Osteoblast (primary cell): Measurements from ENCODE around the gene GFRA1. TPM values are rescaled to one million over a fixed set of nuclear protein-coding genes. Genes with fewer than 3 reads are reported as not detected.

ENCODE experiments used
- DNase-seq: peaks from one replicate; pipeline ENCODE4 v3.0.0; 2011; ENCODE audit warnings: low spot score, mixed read lengths; ENCODE audit not compliant: insufficient read length; ENCODE audit errors: missing footprints
- H2AFZ ChIP-seq: 2 replicates; pipeline ENCODE4 v1.6.0; 2011; ENCODE audit warnings: mild to moderate bottlenecking, low read length
- H3K27ac ChIP-seq: 2 replicates; pipeline ENCODE4 v1.5.1; 2011; ENCODE audit warnings: mild to moderate bottlenecking, low read depth, low read length, moderate library complexity
- H3K27me3 ChIP-seq: 2 replicates; pipeline ENCODE4 v1.6.0; 2012; ENCODE audit warnings: mild to moderate bottlenecking, control low read depth, inconsistent platforms, low read length, moderate library complexity; ENCODE audit not compliant: insufficient read depth
- H3K36me3 ChIP-seq: 2 replicates; pipeline ENCODE4 v1.5.1; 2011; ENCODE audit warnings: mild to moderate bottlenecking, low read length, control low read depth, moderate library complexity; ENCODE audit not compliant: insufficient read depth
- H3K4me1 ChIP-seq: 2 replicates; pipeline ENCODE4 v1.5.1; 2011; ENCODE audit warnings: mild to moderate bottlenecking, low read length, control low read depth, moderate library complexity; ENCODE audit not compliant: insufficient read depth
- H3K4me2 ChIP-seq: 2 replicates; pipeline ENCODE4 v1.6.0; 2011; ENCODE audit warnings: mild to moderate bottlenecking, low read length; ENCODE audit not compliant: insufficient read depth
- H3K4me3 ChIP-seq: fragments of 200-600 bp; sonication (generic); 3 replicates; pipeline ENCODE4 v1.5.1; 2012; ENCODE audit warnings: mild to moderate bottlenecking, low read length, inconsistent platforms; ENCODE audit not compliant: insufficient read depth
- H3K79me2 ChIP-seq: 2 replicates; pipeline ENCODE4 v1.6.0; 2012; ENCODE audit warnings: mild to moderate bottlenecking, low read length, control low read depth, inconsistent platforms; ENCODE audit not compliant: insufficient read depth
- H3K9me3 ChIP-seq: 2 replicates; pipeline ENCODE4 v1.5.1; 2011; ENCODE audit warnings: low read depth, low read length, control low read depth
- H4K20me1 ChIP-seq: 2 replicates; pipeline ENCODE4 v1.6.0; 2012; ENCODE audit warnings: mild to moderate bottlenecking, low read length, control low read depth; ENCODE audit not compliant: insufficient read depth
- CTCF ChIP-seq: IDR thresholded peaks from 2 replicates; pipeline ENCODE4 v1.5.1; 2011; ENCODE audit warnings: mild to moderate bottlenecking, low read depth, low read length, moderate library complexity; ENCODE audit errors: extremely low read depth
- total RNA-seq: library from RNA; depleted of rRNA; stranded (reverse); fragments of >200 nt; gene quantifications from 2 replicates; pipeline ENCODE4 v1.2.3, GENCODE V29; 2012

The GFRA1 gene
- total RNA-seq, 1 donor, result 76.0 TPM

GRCh38 chr10:116139886-116140285 is 133.1 kb downstream of the GFRA1 start:
- no peaks in the 10 kb centered on the region for H3K4me1 ChIP-seq
- TF ChIP-seq CTCF, result no peak
- no peak overlapping the region for H3K4me3 ChIP-seq
- no peaks in the 10 kb centered on the region for H3K9me3 ChIP-seq
- H3K4me2 ChIP-seq, result no peak overlapping the region
- H3K27me3 ChIP-seq, result no peaks in the 10 kb centered on the region
- no peaks in the 10 kb centered on the region for H3K36me3 ChIP-seq
- no peak overlapping the region for H2AFZ ChIP-seq
- no peak overlapping the region for H3K27ac ChIP-seq
- H4K20me1 ChIP-seq, result no peaks in the 10 kb centered on the region
- H3K79me2 ChIP-seq, result no peaks in the 10 kb centered on the region
- DNase-seq, result no peak

GRCh38 chr10:116138897-116139296 is 134.1 kb downstream of the GFRA1 start:
- H3K27ac ChIP-seq, result no peak overlapping the region
- H3K4me1 ChIP-seq, result no peaks in the 10 kb centered on the region
- no peaks in the 10 kb centered on the region for H3K9me3 ChIP-seq
- H3K36me3 ChIP-seq, result no peaks in the 10 kb centered on the region
- no peak for TF ChIP-seq CTCF
- H3K79me2 ChIP-seq, result no peaks in the 10 kb centered on the region
- no peak overlapping the region for H3K4me3 ChIP-seq
- no peaks in the 10 kb centered on the region for H3K27me3 ChIP-seq
- no peak overlapping the region for H2AFZ ChIP-seq
- H4K20me1 ChIP-seq, result no peaks in the 10 kb centered on the region
- no peak overlapping the region for H3K4me2 ChIP-seq
- DNase-seq, result no peak

- TF ChIP-seq CTCF, result no peak
- Histone ChIP-seq H3K79me2 (no peaks in the 10 kb centered on the region), H4K20me1 (no peaks in the 10 kb centered on the region), H3K4me2 (no peak overlapping the region), H3K27me3 (no peaks in the 10 kb centered on the region), H3K27ac (no peak overlapping the region), H2AFZ (no peak overlapping the region), H3K36me3 (no peaks in the 10 kb centered on the region), H3K4me1 (no peaks in the 10 kb centered on the region), H3K4me3 (no peak overlapping the region), H3K9me3 (no peaks in the 10 kb centered on the region)
- DNase-seq, result no peak
Measured at GRCh38 chr10:116136261-116136660, 136.7 kb downstream of the GFRA1 start.

- DNase-seq, result no peak
- Histone ChIP-seq H3K4me1 (no peaks in the 10 kb centered on the region), H4K20me1 (no peaks in the 10 kb centered on the region), H3K27me3 (no peaks in the 10 kb centered on the region), H3K27ac (no peak overlapping the region), H2AFZ (no peak overlapping the region), H3K36me3 (no peaks in the 10 kb centered on the region), H3K79me2 (no peaks in the 10 kb centered on the region), H3K9me3 (no peaks in the 10 kb centered on the region), H3K4me2 (no peak overlapping the region), H3K4me3 (no peak overlapping the region)
- TF ChIP-seq CTCF, result no peak
Measured at GRCh38 chr10:116134322-116134721, 138.7 kb downstream of the GFRA1 start.
